ENCODE results near the gene ZMAT5. TPM values are rescaled to one million over a fixed set of nuclear protein-coding genes. Genes with fewer than 3 reads are reported as not detected.

ZMAT5 gene
- total RNA-seq, 1 experiment from 2014 or later: 24.2 TPM

GRCh38 chr22:29739346-29739875 is 27.4 kb downstream of the ZMAT5 start:
- Histone ChIP-seq H3K36me3 (ENCODE audit: low read depth, low read length) (no peaks in the 10 kb centered on the region), H3K9me3 (ENCODE audit: low read length) (no peaks in the 10 kb centered on the region), H2AFZ (ENCODE audit: low read length) (no peak overlapping the region), H4K20me1 (ENCODE audit: low read length) (no peaks in the 10 kb centered on the region), H3K79me2 (ENCODE audit: low read length) (no peaks in the 10 kb centered on the region), H3K9me2 (replicated peaks; ENCODE audit: low read length) (no peaks in the 10 kb centered on the region), H3K4me1 (ENCODE audit: insufficient read depth, low read length) (no peaks in the 10 kb centered on the region), H3K9ac (ENCODE audit: low read length) (no peak overlapping the region), H3F3A (ENCODE audit: low read length, unreplicated experiment) (no peaks in the 10 kb centered on the region), H3K27ac (ENCODE audit: low read length) (no peak overlapping the region), H3K4me3 (ENCODE audit: low read length) (no peak overlapping the region), H3K27me3 (ENCODE audit: low read length) (no peaks in the 10 kb centered on the region), H3K4me2 (ENCODE audit: low read length) (no peak overlapping the region)
- no peak for DNase-seq
- POLR2A ChIA-PET (ENCODE audit: unreplicated experiment): no interaction called here
- intact Hi-C loops (cut with micrococcal nuclease): no loop called here
- ATAC-seq: no peak
- no peak for TF ChIP-seq EZH2phosphoT487 (IDR thresholded peaks at IDR 0.05; ENCODE audit: borderline replicate concordance, low read length)
- TF ChIP-seq EZH2 (IDR thresholded peaks at IDR 0.05; ENCODE audit: low read length, unreplicated experiment): no peak
- TF ChIP-seq CTCF (conservative IDR thresholded peaks at IDR 0.05; ENCODE audit: low read depth, low read length): no peak
- CTCF ChIA-PET: no interaction called here
- no TSS peak for BruUV-seq (replicated peaks)

DNA sequence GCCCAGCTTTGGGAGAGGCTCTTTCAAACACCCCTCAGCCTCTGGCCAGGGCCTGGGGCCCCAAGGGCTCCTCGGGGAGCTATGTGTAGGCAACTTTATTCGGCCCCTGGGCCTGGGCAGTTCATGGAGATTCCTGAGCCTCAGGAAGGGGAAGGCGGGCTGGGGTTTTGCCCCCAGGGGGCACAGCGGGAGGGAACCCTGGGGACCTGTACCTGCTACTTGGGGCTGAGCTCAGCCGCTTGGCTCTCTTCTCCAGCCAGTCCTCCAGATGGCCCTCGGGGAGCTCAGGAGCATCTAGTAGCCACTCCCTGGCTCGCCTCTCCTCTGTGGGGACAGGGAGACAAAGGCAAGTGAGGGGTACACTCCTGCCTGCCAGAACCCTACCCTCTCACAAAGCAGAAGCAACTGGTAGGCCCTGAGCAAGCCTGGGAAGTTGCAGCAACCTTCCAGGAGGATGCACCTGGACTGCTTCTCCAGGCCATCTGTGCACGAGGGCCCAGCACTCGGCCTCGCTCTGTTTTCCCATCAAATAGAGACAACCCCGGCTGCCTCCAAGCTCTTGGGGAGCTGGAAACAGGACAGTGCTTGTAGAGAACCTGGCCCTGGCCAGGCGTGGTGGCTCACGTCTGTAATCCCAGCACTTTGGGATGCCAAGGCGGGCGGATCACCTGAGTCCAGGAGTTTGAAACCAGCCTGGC is 28.5 kb downstream of the ZMAT5 start:
- no peak overlapping the region for H3K4me2 ChIP-seq (ENCODE audit: low read length)
- DNase-seq: no peak
- H3K36me3 ChIP-seq (ENCODE audit: low read depth, low read length): no peaks in the 10 kb centered on the region
- H3K4me1 ChIP-seq (ENCODE audit: insufficient read depth, low read length): no peaks in the 10 kb centered on the region
- no peak for TF ChIP-seq EZH2 (IDR thresholded peaks at IDR 0.05; ENCODE audit: low read length, unreplicated experiment)
- TF ChIP-seq CTCF (conservative IDR thresholded peaks at IDR 0.05; ENCODE audit: low read depth, low read length): no peak
- no peak for TF ChIP-seq EZH2phosphoT487 (IDR thresholded peaks at IDR 0.05; ENCODE audit: borderline replicate concordance, low read length)
- no peak overlapping the region for H3K4me3 ChIP-seq (ENCODE audit: low read length)
- H3K9me3 ChIP-seq (ENCODE audit: low read length): no peaks in the 10 kb centered on the region
- no peaks in the 10 kb centered on the region for H3F3A ChIP-seq (ENCODE audit: low read length, unreplicated experiment)
- H2AFZ ChIP-seq (ENCODE audit: low read length): no peak overlapping the region
- no peaks in the 10 kb centered on the region for H3K9me2 ChIP-seq (replicated peaks; ENCODE audit: low read length)
- no peak overlapping the region for H3K9ac ChIP-seq (ENCODE audit: low read length)
- H3K27ac ChIP-seq (ENCODE audit: low read length): no peak overlapping the region
- no peaks in the 10 kb centered on the region for H4K20me1 ChIP-seq (ENCODE audit: low read length)
- no peak for ATAC-seq
- ChIA-PET POLR2A (ENCODE audit: unreplicated experiment) (no interaction called here), CTCF (no interaction called here)
- no peaks in the 10 kb centered on the region for H3K27me3 ChIP-seq (ENCODE audit: low read length)
- intact Hi-C loops (cut with micrococcal nuclease): no loop called here
- no peaks in the 10 kb centered on the region for H3K79me2 ChIP-seq (ENCODE audit: low read length)
- no TSS peak for BruUV-seq (replicated peaks)

All from PC-3 (cell line).